GM12873 (cell line): ENCODE measurements around the gene PPM1M.

Source experiments
- CTCF ChIP-seq: IDR thresholded peaks from 2 replicates; pipeline ENCODE4 v1.5.1; 2012; ENCODE audit warnings: low read depth, mild to moderate bottlenecking, moderate library complexity, low read length, control low read depth; ENCODE audit not compliant: insufficient read depth; ENCODE audit errors: missing control alignments

Gene PPM1M

GRCh38 chr3:52245322-52246263, at the start of gene PPM1M:
Gene PPM1M (plus strand): TSS chr3:52245759. CDS start chr3:52245825, 66 bp downstream.
- TF ChIP-seq CTCF: no peak

- no peak for TF ChIP-seq CTCF
Observed at GRCh38 chr3:52195823-52196331, 49.7 kb upstream of the PPM1M start.

- no peak for TF ChIP-seq CTCF
Observed at GRCh38 chr3:52196977-52197376, 48.6 kb upstream of the PPM1M start.

- no peak for TF ChIP-seq CTCF
Observed at GRCh38 chr3:52197499-52197841, 48.1 kb upstream of the PPM1M start.

- TF ChIP-seq CTCF: no peak
Observed at GRCh38 chr3:52197842-52198625, 47.5 kb upstream of the PPM1M start, which contains the start of gene ALAS1. Gene ALAS1 (plus strand): TSS chr3:52198160. CDS start chr3:52199242, 1,082 bp downstream.

- no peak for TF ChIP-seq CTCF
Observed at GRCh38 chr3:52198643-52199608, 46.6 kb upstream of the PPM1M start.
